Epidermal melanocyte (primary cell): ENCODE data around the gene DNAAF1.
A peak's percentile ranks its signal among the peaks of the same experiment; 100 is the strongest.
"Not testable (repeated sequence)": the region's sequence is repeated elsewhere in the genome, so short reads cannot be mapped to it uniquely, and the experiment has no call there.

Experiments
- DNase-seq: peaks from one replicate; pipeline ENCODE4 v3.0.0; 2011; ENCODE audit warnings: low spot score; ENCODE audit not compliant: insufficient read length

Gene DNAAF1

GRCh38 chr16:84183911-84184591, 38.9 kb downstream of the DNAAF1 start:
- DNase-seq = no peak

DNA sequence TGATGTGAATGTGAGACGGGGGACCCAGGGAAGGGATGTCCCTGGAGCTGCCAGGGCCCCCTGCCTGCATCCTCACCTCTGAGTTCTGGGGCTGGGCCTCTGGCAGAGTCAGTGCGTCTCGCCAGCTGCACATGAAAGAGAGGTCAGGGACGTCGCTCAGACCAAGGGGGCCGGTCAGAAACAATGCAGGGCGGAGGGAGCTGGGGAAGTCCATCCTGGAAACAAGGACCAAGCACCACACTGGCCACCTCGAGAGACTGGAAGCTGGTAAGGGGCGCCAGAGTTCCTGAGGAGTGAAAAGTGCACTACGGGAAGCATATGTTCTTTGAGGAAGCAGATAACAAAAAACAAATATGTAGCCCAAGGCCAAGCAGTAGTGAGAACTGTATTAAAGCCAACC, 39.7 kb downstream of the DNAAF1 start:
- no peak for DNase-seq

GRCh38 chr16:84186685-84187437, 41.8 kb downstream of the DNAAF1 start, which contains the start of gene TAF1C:
Gene TAF1C, minus strand, starts transcription at chr16:84187057. Its CDS starts 2,069 bp downstream, at chr16:84184988.
- peak; percentile 98 for DNase-seq

DNA sequence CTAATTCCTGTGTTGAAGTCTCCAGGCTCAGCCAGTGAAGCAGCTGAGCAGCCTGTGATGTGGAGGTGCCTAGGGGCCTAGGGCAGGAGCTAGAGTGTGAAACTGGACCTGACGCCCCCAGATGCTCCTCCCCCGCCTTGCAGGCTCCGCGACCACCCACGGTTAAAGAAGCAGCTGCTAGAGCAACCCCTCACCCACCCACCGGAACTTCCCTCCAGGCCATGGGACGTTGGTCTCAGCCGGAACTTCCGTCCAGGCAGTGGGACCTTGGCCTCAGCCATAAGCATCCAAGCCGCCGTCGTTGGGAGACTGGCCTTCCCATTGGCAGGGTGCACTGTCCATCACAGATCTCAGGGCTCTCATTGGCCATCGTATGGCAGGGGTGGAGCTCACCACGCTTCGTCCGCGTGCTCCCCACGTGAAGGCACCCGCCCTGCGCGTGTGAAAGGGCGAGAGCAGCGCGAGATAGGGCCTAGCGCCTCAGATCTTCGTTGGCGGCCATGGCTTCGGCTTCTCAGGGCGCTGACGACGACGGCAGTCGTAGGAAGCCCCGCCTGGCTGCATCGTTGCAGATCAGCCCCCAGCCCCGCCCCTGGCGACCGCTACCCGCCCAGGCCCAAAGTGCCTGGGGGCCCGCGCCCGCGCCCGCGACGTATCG, 45.8 kb downstream of the DNAAF1 start, which contains the start of gene ADAD2:
Gene ADAD2 (plus strand): TSS at position 427 of the 658 bp plus-strand sequence. CDS start 74 bp downstream, at position 501.
- no peak for DNase-seq

DNA sequence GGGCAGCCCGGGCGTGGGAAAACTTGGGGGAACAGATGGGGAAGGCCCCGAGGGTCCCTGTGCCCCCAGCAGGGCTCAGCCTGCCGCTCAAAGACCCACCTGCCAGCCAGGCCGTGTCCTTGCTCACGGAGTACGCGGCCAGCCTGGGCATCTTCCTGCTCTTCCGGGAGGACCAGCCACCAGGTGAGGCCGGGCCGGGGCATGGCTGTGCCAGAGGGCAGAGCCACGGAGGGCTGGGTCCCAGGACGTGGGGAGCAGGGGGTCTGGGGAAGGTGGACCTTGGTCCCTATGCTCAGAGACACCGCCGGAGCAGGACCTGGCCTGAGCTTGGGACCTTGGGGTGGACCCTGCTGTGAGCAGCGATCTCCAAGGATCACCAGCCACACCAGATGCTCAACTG, 46.4 kb downstream of the DNAAF1 start:
- no peak for DNase-seq

DNA sequence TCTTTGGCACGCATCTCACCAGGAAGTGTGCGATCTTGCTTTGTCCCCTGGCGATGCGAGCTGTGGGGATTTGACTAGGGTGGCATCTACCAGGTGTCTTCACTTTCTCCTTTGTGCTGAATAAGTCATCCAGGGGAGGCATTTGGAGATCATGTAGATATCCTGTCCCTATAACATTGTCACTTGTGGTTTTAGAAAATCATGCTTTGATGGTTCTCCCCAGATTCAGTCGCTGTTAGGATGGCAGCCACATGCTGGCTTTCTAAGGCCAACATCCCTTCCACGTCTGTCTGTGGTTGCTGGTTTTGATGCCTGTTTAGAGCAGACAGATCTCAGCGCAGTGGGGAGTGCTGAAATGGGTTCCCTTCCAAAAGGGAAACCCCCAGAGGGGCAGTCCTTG, 48.4 kb downstream of the DNAAF1 start:
- DNase-seq = no peak

DNA sequence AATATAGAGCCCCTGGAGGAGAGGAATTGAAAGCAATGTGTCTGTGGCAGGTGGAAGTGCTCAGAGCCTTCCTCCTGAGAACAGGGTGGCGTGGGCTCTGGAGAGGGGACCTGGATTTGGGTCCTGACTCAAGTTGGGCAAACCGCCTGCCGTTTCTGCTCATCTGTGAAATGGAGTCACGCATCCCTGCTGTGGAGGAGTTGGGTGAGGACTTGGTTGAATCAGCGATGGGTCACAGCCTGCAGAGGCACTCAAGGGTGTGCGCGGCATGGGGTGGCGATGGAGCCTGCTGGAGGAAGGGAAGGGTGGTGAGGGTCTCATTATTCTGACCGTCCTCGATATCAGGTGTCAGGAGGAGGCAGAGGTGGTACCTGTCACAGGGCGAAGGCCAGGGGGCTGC, 48.9 kb downstream of the DNAAF1 start:
- no peak for DNase-seq

- no peak for DNase-seq
Measured at GRCh38 chr16:84194470-84195200, 49.5 kb downstream of the DNAAF1 start.

- DNase-seq = no peak
Measured at GRCh38 chr16:84195201-84196093, 50.3 kb downstream of the DNAAF1 start.

DNA sequence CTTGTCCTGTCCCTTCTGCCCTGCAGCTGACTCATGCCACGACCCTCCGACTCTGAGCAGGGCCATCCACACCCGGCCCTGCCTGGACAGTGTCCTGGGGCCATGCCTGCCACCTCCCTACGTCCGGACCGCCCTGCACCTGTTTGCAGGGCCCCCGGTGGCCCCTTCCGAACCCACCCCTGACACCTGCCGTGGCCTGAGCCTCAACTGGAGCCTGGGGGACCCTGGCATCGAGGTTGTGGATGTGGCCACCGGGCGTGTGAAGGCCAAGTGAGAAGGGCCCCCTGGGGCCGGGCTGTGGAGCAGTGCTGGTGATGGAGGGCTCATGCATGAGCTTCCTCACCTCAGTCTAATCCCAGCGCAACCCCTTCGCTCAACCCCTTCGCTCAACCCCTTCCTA, 51.0 kb downstream of the DNAAF1 start:
- DNase-seq = no peak

GRCh38 chr16:84196727-84197394, 51.8 kb downstream of the DNAAF1 start:
- no peak for DNase-seq

- no peak for DNase-seq
Measured at GRCh38 chr16:84197466-84198128, 52.5 kb downstream of the DNAAF1 start.

DNA sequence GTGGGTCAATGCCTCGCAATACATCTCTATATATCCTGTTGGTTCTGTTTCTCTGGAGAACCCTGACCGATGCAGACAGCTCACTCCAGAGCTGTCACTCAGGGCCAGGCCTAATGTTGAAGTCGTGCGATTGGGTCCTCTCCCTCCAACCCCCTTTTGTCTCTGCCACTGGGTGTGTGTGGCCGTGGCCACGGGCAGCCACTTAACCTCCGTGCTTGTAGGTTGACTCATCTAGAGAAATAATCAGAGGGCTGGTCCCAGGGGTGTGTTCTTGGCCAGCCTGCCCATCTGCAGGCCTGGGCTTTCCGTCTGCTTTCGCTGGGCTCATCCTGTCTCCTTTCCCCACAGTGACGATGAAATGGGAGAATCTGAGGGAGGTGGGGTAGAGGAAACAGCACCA, 53.3 kb downstream of the DNAAF1 start:
- DNase-seq = no peak

DNA sequence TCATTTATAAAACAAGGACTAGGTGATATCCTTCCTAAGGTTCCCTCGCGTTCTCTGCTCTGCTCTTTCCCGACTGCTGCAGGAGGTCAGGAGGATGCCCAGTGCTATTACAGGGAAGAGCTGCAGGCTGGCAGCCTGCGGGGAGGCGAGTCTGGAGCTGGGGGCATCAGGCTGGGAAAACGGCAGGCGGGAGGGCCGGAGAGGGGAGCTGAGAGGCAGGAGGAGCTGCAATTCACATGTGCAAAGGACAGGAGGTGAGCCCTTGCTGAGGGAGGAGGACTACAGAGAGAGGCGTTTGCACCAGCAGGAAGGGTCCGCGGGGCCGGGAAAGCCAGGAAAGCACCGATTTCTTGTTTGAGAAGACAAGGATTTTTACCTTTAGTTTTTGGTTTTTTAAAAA, 54.0 kb downstream of the DNAAF1 start:
- DNase-seq = no peak

- no peak for DNase-seq
Measured at GRCh38 chr16:84199861-84200260, 54.8 kb downstream of the DNAAF1 start.

DNA sequence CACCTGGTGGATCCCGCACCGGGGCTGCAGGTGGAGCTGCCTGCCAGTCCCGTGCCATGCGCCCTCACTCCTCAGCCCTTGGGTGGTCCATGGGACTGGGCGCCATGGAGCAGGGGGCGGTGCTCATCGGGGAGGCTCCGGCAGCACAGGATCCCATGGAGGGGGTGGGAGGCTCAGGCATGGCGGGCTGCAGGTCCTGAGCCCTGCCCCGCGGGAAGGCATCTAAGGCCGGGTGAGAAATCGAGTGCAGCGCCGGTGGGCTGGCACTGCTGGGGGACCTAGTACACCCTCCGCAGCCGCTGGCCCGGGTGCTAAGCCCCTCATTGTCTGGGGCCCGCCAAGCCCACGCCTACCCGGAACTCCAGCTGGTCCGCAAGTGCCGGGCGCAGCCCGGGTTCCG, 59.4 kb downstream of the DNAAF1 start:
- not testable (repeated sequence) for DNase-seq

- DNase-seq = not testable (repeated sequence)
Measured at GRCh38 chr16:84205123-84205522, 60.0 kb downstream of the DNAAF1 start.

- no peak for DNase-seq
Measured at GRCh38 chr16:84205976-84206691, 61.0 kb downstream of the DNAAF1 start.

- DNase-seq = no peak
Measured at GRCh38 chr16:84207251-84207650, 62.1 kb downstream of the DNAAF1 start.
